GM18517 (cell line): Measurements from ENCODE around the gene ATP5F1A.

Experiments
- ATAC-seq: cut with Tn5 transposase; IDR thresholded peaks from one replicate; pipeline ENCODE4 v1.9.1; 2021; ENCODE audit warnings: mild to moderate bottlenecking, moderate library complexity; ENCODE audit not compliant: unreplicated experiment

The ATP5F1A gene

GRCh38 chr18:46073474-46074331 lies 24.4 kb downstream of the ATP5F1A start:
- ATAC-seq, result peak; percentile 43

- ATAC-seq, result no peak
These were observed 25.1 kb downstream of the ATP5F1A start for GRCh38 chr18:46072959-46073358.

GRCh38 chr18:46072376-46072867 lies 25.7 kb downstream of the ATP5F1A start:
- no peak for ATAC-seq

GRCh38 chr18:46071653-46072375 lies 26.3 kb downstream of the ATP5F1A start, which contains the start of gene PSTPIP2:
Gene PSTPIP2 (minus strand): TSS chr18:46072260. CDS start chr18:46072188, 72 bp downstream.
- peak; percentile 50 for ATAC-seq

- no peak for ATAC-seq
These were observed 27.1 kb downstream of the ATP5F1A start for GRCh38 chr18:46070815-46071652.

GRCh38 chr18:46070232-46070631 lies 27.9 kb downstream of the ATP5F1A start:
- ATAC-seq, result no peak

- no peak for ATAC-seq
These were observed 28.6 kb downstream of the ATP5F1A start for GRCh38 chr18:46069524-46069923.

GRCh38 chr18:46068763-46069162 lies 29.3 kb downstream of the ATP5F1A start:
- no peak for ATAC-seq

- peak; percentile 40 for ATAC-seq
These were observed 30.6 kb downstream of the ATP5F1A start for GRCh38 chr18:46067438-46068007.

- ATAC-seq, result no peak
These were observed 35.3 kb downstream of the ATP5F1A start for GRCh38 chr18:46062781-46063180.

- ATAC-seq, result no peak
These were observed 36.3 kb downstream of the ATP5F1A start for GRCh38 chr18:46061796-46062195.

- no peak for ATAC-seq
These were observed 36.7 kb downstream of the ATP5F1A start for GRCh38 chr18:46061387-46061786.

GRCh38 chr18:46060359-46060841 lies 37.7 kb downstream of the ATP5F1A start:
- no peak for ATAC-seq

- ATAC-seq, result no peak
These were observed 42.3 kb downstream of the ATP5F1A start for GRCh38 chr18:46055838-46056230.

GRCh38 chr18:46054956-46055837 lies 42.9 kb downstream of the ATP5F1A start:
- no peak for ATAC-seq

GRCh38 chr18:46053368-46054095 lies 44.6 kb downstream of the ATP5F1A start:
- ATAC-seq, result no peak

GRCh38 chr18:46051731-46052461 lies 46.2 kb downstream of the ATP5F1A start:
- ATAC-seq, result no peak

- no peak for ATAC-seq
These were observed 47.8 kb downstream of the ATP5F1A start for GRCh38 chr18:46050268-46050667.
